Mesodermal cell (in vitro differentiated cells): Measurements from ENCODE around the gene QRFP.

Experiments
- H3K27ac ChIP-seq: 2 replicates; pipeline ENCODE4 v1.7.0; 2013; ENCODE audit warnings: mild to moderate bottlenecking, low read depth, low read length, moderate library complexity; ENCODE audit not compliant: severe bottlenecking
- H3K36me3 ChIP-seq: 2 replicates; pipeline ENCODE4 v1.7.1; 2013; ENCODE audit warnings: mild to moderate bottlenecking, low read length, moderate library complexity; ENCODE audit not compliant: control insufficient read depth, insufficient read depth
- H3K4me1 ChIP-seq: one replicate; pipeline ENCODE4 v1.7.1; 2013; ENCODE audit warnings: mild to moderate bottlenecking, low read length; ENCODE audit not compliant: insufficient read depth, control insufficient read depth, poor library complexity, severe bottlenecking
- H3K4me3 ChIP-seq: 2 replicates; pipeline ENCODE4 v1.7.0; 2013; ENCODE audit warnings: low read length, control low read depth, mild to moderate bottlenecking; ENCODE audit not compliant: insufficient read depth, poor library complexity, severe bottlenecking; ENCODE audit errors: extremely low read depth
- H3K9me3 ChIP-seq: 2 replicates; pipeline ENCODE4 v1.7.1; 2013; ENCODE audit warnings: mild to moderate bottlenecking, low read length, moderate library complexity; ENCODE audit not compliant: control insufficient read depth
- WGBS, 2 experiments: methylation state at CpG; one replicate each; pipeline ENCODE4 v1.1.5; 2013; ENCODE audit warnings: missing lambda C conversion rate in 2 of 2; ENCODE audit not compliant: insufficient coverage in 2 of 2; 5-methylcytosine and 5-hydroxymethylcytosine counted together

Gene QRFP

GRCh38 chr9:130932255-130933079 is 35.9 kb upstream of the QRFP start:
- no peaks in the 10 kb centered on the region for H3K9me3 ChIP-seq
- H3K27ac ChIP-seq: peak overlapping the region; percentile 10
- H3K36me3 ChIP-seq: no peaks in the 10 kb centered on the region
- 58 to 59% methylated on average over 20 to 21 of the region's 21 CpGs for WGBS, 2 experiments
- no peak overlapping the region for H3K4me3 ChIP-seq
- peaks cover 24% of the 10 kb centered on the region for H3K4me1 ChIP-seq

GRCh38 chr9:130931508-130932254 is 35.1 kb upstream of the QRFP start:
- peaks cover 18% of the 10 kb centered on the region for H3K4me1 ChIP-seq
- WGBS, 2 experiments: 91 to 95% methylated on average over 20 of the region's 20 CpGs
- no peak overlapping the region for H3K27ac ChIP-seq
- no peak overlapping the region for H3K4me3 ChIP-seq
- no peaks in the 10 kb centered on the region for H3K36me3 ChIP-seq
- no peaks in the 10 kb centered on the region for H3K9me3 ChIP-seq

- Histone ChIP-seq H3K36me3 (no peaks in the 10 kb centered on the region), H3K4me3 (no peak overlapping the region), H3K4me1 (peaks cover 12% of the 10 kb centered on the region), H3K27ac (no peak overlapping the region), H3K9me3 (no peaks in the 10 kb centered on the region)
- 89 to 98% methylated on average over 6 to 12 of the region's 15 CpGs for WGBS, 2 experiments
Observed at GRCh38 chr9:130930804-130931349, 34.3 kb upstream of the QRFP start.

GRCh38 chr9:130930132-130930803 is 33.7 kb upstream of the QRFP start:
- peaks cover 10% of the 10 kb centered on the region for H3K4me1 ChIP-seq
- no peak overlapping the region for H3K27ac ChIP-seq
- 86 to 88% methylated on average over 21 to 22 of the region's 23 CpGs for WGBS, 2 experiments
- H3K9me3 ChIP-seq: no peaks in the 10 kb centered on the region
- H3K4me3 ChIP-seq: no peak overlapping the region
- no peaks in the 10 kb centered on the region for H3K36me3 ChIP-seq

GRCh38 chr9:130929571-130930038 is 33.0 kb upstream of the QRFP start:
- no peak overlapping the region for H3K4me3 ChIP-seq
- H3K9me3 ChIP-seq: no peaks in the 10 kb centered on the region
- WGBS, 2 experiments: 91 to 94% methylated on average over 36 of the region's 36 CpGs
- peaks cover 10% of the 10 kb centered on the region for H3K4me1 ChIP-seq
- H3K27ac ChIP-seq: no peak overlapping the region
- no peaks in the 10 kb centered on the region for H3K36me3 ChIP-seq

GRCh38 chr9:130927995-130928900 is 31.6 kb upstream of the QRFP start:
- 82 to 93% methylated on average over 3 to 11 of the region's 14 CpGs for WGBS, 2 experiments
- Histone ChIP-seq H3K4me3 (no peak overlapping the region), H3K4me1 (peaks cover 8% of the 10 kb centered on the region), H3K9me3 (no peaks in the 10 kb centered on the region), H3K36me3 (no peaks in the 10 kb centered on the region), H3K27ac (no peak overlapping the region)

DNA sequence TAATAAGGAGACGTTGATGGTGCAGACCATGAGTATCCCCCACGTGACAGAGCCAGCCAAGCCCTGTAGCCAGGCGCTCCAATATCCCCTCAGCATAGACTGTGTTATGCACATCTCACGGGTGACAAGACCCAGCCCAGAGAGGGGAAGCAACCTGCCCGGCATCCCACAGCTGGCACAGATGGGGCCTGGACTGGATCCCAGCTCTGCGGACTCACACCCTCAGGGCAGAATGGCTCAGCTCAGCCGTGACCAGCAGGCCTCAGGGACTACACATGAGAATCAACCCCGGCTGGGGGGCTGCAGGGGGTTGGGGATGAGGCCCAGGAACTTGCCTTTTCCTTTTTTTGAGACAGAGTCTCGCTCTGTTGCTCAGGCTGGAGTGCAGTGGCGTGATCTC is 30.7 kb upstream of the QRFP start:
- Histone ChIP-seq H3K4me3 (no peak overlapping the region), H3K27ac (no peak overlapping the region), H3K4me1 (no peaks in the 10 kb centered on the region), H3K9me3 (no peaks in the 10 kb centered on the region), H3K36me3 (no peaks in the 10 kb centered on the region)
- WGBS, 2 experiments: 86 to 91% methylated on average over 9 to 10 of the region's 10 CpGs

GRCh38 chr9:130925050-130925678 is 28.6 kb upstream of the QRFP start:
- no peak overlapping the region for H3K4me3 ChIP-seq
- H3K36me3 ChIP-seq: no peaks in the 10 kb centered on the region
- H3K27ac ChIP-seq: no peak overlapping the region
- WGBS, 2 experiments: 88 to 94% methylated on average over 8 to 12 of the region's 19 CpGs
- H3K9me3 ChIP-seq: no peaks in the 10 kb centered on the region
- H3K4me1 ChIP-seq: no peaks in the 10 kb centered on the region

DNA sequence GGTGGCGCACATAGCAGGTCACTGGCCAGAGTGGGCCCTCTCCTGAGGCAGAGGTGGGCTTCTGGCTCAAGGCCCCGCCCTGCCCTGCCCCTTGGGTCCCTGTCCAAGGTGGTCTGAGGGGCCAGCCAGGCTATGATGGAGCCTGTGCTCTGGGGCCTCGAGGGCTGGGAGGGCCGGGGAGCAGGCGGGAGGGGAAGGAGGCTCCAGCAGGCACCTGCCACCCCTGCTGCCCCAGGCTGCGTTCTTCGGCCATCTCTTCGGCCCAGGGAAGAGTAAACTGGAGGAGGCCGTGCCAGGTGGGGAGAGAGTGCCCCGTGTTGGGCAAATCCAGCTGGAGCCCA is 27.8 kb upstream of the QRFP start:
- Histone ChIP-seq H3K27ac (no peak overlapping the region), H3K4me3 (no peak overlapping the region), H3K4me1 (no peaks in the 10 kb centered on the region), H3K9me3 (no peaks in the 10 kb centered on the region), H3K36me3 (no peaks in the 10 kb centered on the region)
- 82 to 87% methylated on average over 10 of the region's 10 CpGs for WGBS, 2 experiments
